ENCODE measurements around the gene FCN2. TPM values are rescaled to one million over a fixed set of nuclear protein-coding genes. Genes with fewer than 3 reads are reported as not detected.

The FCN2 gene
- total and polyA plus RNA-seq, 3 experiments from 2014 or later: not detected

DNA sequence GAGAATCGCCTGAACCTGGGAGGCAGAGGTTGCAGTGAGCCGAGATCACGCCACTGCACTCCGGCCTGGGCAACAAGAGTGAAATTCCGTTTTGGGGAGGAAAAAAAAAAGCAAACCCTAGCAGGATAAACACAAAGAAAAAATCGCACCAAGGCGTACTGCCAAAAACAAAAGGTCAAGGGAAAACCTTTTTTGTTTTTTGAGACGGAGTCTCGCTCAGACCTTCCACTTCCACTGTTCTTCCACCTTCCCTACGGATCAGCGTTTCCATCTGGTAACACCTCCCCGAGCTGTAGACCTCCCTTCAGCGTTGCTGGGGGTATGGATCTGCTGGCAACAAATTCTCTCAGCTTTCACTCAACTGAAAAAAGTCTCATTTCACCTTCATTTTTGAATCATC lies 20.1 kb upstream of the FCN2 start:
- no peaks in the 10 kb centered on the region for H3K36me3 ChIP-seq (ENCODE audit: insufficient read depth, low read length)
- H3K36me3 Mint-ChIP-seq: peaks cover 0 to 6% (median 0%) of the 10 kb centered on the region in 3 donors
- ChIA-PET POLR2A (no interaction called here), CTCF (no interaction called here)
- H3K4me3 Mint-ChIP-seq: no peak overlapping the region
- no peak overlapping the region for H3K4me3 ChIP-seq (ENCODE audit: low read length)
- peak overlapping the region in 1 of 8 donors; percentile 13 for H3K27ac Mint-ChIP-seq
- H3K27me3 ChIP-seq (ENCODE audit: insufficient read depth, low read length, poor library complexity, severe bottlenecking): no peaks in the 10 kb centered on the region
- no peak for DNase-seq
- no peak overlapping the region for H3K27ac ChIP-seq (ENCODE audit: low read depth, low read length)
- peaks cover 11 to 33% of the 10 kb centered on the region in 2 donors for H3K27me3 Mint-ChIP-seq
- H3K9me3 Mint-ChIP-seq: peaks cover 2 to 7% (median 4%) of the 10 kb centered on the region in 5 donors
- H3K4me1 Mint-ChIP-seq: no peaks in the 10 kb centered on the region
- H3K4me1 ChIP-seq (ENCODE audit: insufficient read depth, low read length): no peaks in the 10 kb centered on the region
- H3K9me3 ChIP-seq (ENCODE audit: low read length): no peaks in the 10 kb centered on the region

DNA sequence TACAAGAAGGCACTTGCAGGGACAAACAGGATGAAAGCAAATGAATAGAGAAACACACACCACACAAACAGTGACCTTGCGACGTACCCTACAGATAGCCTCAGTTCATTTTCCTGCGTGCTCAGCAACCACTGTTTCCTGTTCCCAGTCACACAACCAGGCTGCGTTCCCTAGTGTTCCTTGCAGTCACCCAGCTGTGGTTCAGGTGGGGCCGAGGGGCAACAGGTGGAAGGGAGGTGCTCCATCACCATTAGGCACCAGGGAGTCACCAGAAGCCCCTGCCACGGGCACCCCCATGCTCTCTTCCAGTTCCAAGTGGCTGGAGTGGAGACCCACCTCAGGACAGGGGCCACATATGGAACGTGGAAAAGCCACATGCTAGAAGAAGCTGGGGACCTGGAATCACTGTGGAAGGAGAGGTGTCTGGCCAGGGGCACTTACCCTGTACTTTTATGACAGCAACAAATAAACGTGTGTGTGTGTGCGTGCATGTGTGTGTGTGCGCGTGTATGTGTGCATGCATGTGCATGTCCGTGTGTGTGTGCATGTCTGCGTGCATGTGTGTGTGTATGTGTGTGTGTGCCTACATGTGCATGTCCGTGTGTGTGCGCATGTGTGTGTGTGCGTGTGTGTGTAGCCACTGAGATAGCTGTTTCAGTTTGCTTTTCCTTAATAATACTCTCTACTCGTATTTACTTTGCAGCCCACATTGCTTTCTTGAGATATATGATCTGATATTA lies 18.8 kb upstream of the FCN2 start:
- Mint-ChIP-seq H3K27me3 (peaks cover 11 to 24% of the 10 kb centered on the region in 2 donors), H3K4me1 (no peaks in the 10 kb centered on the region), H3K27ac (no peak overlapping the region), H3K36me3 (peaks cover 0 to 6% (median 0%) of the 10 kb centered on the region in 3 donors), H3K9me3 (peaks cover 2 to 7% (median 4%) of the 10 kb centered on the region in 5 donors), H3K4me3 (no peak overlapping the region)
- no peaks in the 10 kb centered on the region for H3K27me3 ChIP-seq (ENCODE audit: insufficient read depth, low read length, poor library complexity, severe bottlenecking)
- ChIA-PET POLR2A (no interaction called here), CTCF (no interaction called here)
- no peaks in the 10 kb centered on the region for H3K36me3 ChIP-seq (ENCODE audit: insufficient read depth, low read length)
- no peak for DNase-seq
- H3K4me1 ChIP-seq (ENCODE audit: insufficient read depth, low read length): no peaks in the 10 kb centered on the region
- H3K4me3 ChIP-seq (ENCODE audit: low read length): no peak overlapping the region
- H3K9me3 ChIP-seq (ENCODE audit: low read length): no peaks in the 10 kb centered on the region
- H3K27ac ChIP-seq (ENCODE audit: low read depth, low read length): no peak overlapping the region

DNA sequence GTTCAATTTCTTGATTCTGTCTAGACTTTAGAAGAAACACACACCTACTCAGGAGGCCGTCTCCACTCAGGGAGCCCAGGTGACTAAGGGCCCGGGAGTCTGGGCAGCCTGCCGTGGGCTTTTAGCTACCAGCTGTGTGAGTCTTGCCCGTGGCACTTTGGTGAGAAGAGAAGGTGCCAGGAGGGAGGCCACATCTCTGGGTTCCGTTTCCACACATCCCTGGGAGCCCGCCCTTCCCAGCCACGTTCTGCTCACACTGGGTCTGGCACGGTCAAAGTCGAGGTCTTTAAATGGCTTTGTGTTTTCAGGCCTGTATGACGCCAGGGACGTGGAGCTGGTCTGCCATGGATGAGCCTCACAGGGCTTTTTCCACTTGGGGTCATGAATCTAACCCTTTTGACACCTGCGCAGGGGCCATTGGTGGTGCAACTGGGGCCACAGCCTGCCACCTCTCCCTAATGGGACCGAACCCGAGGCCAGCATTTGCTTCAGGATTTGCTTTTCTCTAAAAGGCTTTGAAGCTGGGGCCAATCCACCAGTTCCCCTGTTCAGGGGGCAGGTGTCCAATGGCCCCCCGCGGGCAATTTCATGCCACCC lies 17.2 kb upstream of the FCN2 start:
- H3K27ac ChIP-seq (ENCODE audit: low read depth, low read length): no peak overlapping the region
- Mint-ChIP-seq H3K4me3 (no peak overlapping the region), H3K27me3 (peaks cover 7 to 9% of the 10 kb centered on the region in 2 donors), H3K4me1 (no peaks in the 10 kb centered on the region), H3K36me3 (no peaks in the 10 kb centered on the region), H3K9me3 (peaks cover 0 to 4% (median 0%) of the 10 kb centered on the region in 5 donors), H3K27ac (no peak overlapping the region)
- ChIA-PET POLR2A (no interaction called here), CTCF (no interaction called here)
- DNase-seq: no peak
- no peak overlapping the region for H3K4me3 ChIP-seq (ENCODE audit: low read length)
- H3K4me1 ChIP-seq (ENCODE audit: insufficient read depth, low read length): no peaks in the 10 kb centered on the region
- H3K9me3 ChIP-seq (ENCODE audit: low read length): no peaks in the 10 kb centered on the region
- no peaks in the 10 kb centered on the region for H3K27me3 ChIP-seq (ENCODE audit: insufficient read depth, low read length, poor library complexity, severe bottlenecking)
- no peaks in the 10 kb centered on the region for H3K36me3 ChIP-seq (ENCODE audit: insufficient read depth, low read length)

DNA sequence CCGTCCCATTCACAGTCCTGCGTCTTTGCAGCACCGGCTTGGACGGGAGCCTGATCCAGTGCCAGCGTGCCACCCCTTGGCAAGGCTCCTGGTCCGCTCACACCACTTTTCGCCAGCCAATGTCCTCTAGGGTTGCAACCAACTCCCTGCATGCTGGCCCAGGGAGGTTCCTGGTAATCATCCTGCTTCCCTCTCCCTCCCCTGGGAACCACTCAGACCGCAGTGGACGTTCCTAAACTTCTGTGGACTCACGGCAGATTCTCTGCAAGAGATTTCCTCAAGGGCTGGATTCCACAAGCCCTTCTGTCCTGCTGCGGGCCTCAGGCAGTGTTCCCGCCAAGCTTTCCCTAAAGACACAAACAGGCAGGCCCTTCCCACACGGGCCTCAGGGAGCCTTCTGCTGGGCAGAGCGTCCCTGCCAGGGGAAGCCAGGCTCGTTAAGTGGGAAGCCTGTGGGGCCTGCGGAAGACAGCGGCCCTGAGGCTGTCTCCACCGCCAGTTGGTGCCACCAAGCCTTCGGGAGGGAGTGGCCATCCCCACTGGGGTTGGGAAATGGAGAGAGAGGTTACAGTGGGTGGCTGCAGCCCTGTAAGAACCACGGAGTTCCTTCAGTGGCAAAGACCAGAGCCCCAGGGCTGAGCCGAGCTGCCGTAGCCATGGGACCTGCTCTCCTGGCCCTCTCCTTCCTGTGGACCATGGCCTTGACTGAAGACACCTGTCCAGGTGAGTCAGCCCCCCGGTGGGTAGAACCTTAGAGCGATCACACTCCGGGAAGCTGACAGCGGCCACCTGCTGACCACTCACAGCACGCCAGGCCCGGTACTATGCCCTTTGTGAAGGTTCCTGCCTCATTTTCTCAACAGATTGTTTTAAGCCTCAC lies 16.4 kb upstream of the FCN2 start:
- no peak for DNase-seq
- no peaks in the 10 kb centered on the region for H3K36me3 Mint-ChIP-seq
- Histone ChIP-seq H3K36me3 (ENCODE audit: insufficient read depth, low read length) (no peaks in the 10 kb centered on the region), H3K9me3 (ENCODE audit: low read length) (no peaks in the 10 kb centered on the region), H3K4me1 (ENCODE audit: insufficient read depth, low read length) (no peaks in the 10 kb centered on the region), H3K27me3 (ENCODE audit: insufficient read depth, low read length, poor library complexity, severe bottlenecking) (no peaks in the 10 kb centered on the region), H3K27ac (ENCODE audit: low read depth, low read length) (no peak overlapping the region), H3K4me3 (ENCODE audit: low read length) (no peak overlapping the region)
- ChIA-PET POLR2A (no interaction called here), CTCF (no interaction called here)
- H3K27ac Mint-ChIP-seq: no peak overlapping the region
- H3K27me3 Mint-ChIP-seq: peaks cover 3 to 4% of the 10 kb centered on the region in 2 donors
- H3K4me3 Mint-ChIP-seq: no peak overlapping the region
- H3K9me3 Mint-ChIP-seq: peaks cover 0 to 4% (median 0%) of the 10 kb centered on the region in 5 donors
- no peaks in the 10 kb centered on the region for H3K4me1 Mint-ChIP-seq

DNA sequence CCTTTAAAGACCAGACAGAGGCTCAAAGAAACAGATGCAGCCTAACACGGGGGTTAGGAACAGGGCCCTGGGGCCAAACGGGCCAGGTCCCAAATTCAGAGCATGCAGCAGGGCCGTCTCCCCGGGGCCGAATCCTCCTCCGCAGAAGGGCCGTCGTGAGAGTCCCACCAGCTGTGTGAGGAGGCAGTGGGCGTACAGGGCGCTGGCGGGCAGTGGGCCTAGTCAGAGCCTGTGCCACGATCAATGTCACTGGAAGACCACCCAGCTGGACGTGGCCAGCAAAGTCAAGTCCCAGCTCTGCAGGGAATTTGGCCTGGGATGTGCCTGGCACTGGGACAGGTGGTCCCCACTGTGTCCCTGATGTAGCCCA lies 15.8 kb upstream of the FCN2 start:
- Histone ChIP-seq H3K27me3 (ENCODE audit: insufficient read depth, low read length, poor library complexity, severe bottlenecking) (no peaks in the 10 kb centered on the region), H3K9me3 (ENCODE audit: low read length) (no peaks in the 10 kb centered on the region), H3K36me3 (ENCODE audit: insufficient read depth, low read length) (no peaks in the 10 kb centered on the region), H3K27ac (ENCODE audit: low read depth, low read length) (no peak overlapping the region), H3K4me1 (ENCODE audit: insufficient read depth, low read length) (no peaks in the 10 kb centered on the region), H3K4me3 (ENCODE audit: low read length) (no peak overlapping the region)
- no peak overlapping the region for H3K4me3 Mint-ChIP-seq
- H3K27me3 Mint-ChIP-seq: peaks cover 3 to 4% of the 10 kb centered on the region in 2 donors
- ChIA-PET POLR2A (no interaction called here), CTCF (no interaction called here)
- H3K36me3 Mint-ChIP-seq: no peaks in the 10 kb centered on the region
- DNase-seq: no peak
- no peak overlapping the region for H3K27ac Mint-ChIP-seq
- peaks cover 0 to 4% (median 0%) of the 10 kb centered on the region in 5 donors for H3K9me3 Mint-ChIP-seq
- no peaks in the 10 kb centered on the region for H3K4me1 Mint-ChIP-seq

DNA sequence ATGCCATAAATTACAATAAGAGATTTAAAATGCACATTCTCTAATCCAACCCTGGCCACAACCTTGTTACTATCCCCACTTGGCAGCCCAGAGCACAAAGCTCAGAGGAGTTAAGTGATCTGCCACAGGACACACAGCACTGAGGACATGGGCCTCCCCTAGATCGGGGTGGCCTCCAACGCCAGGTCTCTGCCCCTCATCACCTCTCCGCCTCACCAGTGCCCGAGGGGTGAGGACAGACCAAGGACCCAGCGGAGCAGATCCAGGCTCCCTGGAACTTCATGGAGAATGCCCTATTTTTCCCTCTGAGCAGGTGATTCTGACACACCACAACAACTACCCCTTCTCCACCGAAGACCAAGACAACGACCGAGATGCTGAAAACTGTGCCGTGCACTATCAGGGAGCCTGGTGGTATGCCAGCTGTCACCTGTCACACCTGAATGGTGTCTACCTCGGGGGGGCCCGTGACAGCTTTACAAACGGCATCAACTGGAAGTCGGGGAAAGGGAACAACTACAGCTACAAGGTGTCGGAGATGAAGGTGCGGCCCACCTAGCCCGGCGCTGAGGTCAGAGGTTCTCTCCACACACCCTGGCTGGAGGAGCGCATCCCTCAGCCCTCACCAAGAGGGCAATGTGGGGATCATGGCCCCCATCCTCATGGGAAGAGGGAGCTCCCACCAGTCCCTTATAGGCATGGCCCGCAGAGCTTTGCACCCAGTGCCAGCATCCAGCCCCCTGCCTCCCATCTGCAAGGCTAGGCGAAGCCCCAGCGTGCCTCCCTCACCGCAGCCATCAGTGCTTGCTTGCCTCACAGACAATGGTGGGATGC lies 12.5 kb upstream of the FCN2 start:
- no peaks in the 10 kb centered on the region for H3K9me3 Mint-ChIP-seq
- Histone ChIP-seq H3K4me3 (ENCODE audit: low read length) (no peak overlapping the region), H3K9me3 (ENCODE audit: low read length) (no peaks in the 10 kb centered on the region), H3K27me3 (ENCODE audit: insufficient read depth, low read length, poor library complexity, severe bottlenecking) (no peaks in the 10 kb centered on the region), H3K36me3 (ENCODE audit: insufficient read depth, low read length) (no peaks in the 10 kb centered on the region), H3K4me1 (ENCODE audit: insufficient read depth, low read length) (no peaks in the 10 kb centered on the region), H3K27ac (ENCODE audit: low read depth, low read length) (no peak overlapping the region)
- POLR2A ChIA-PET: no interaction called here
- no peaks in the 10 kb centered on the region for H3K36me3 Mint-ChIP-seq
- H3K4me1 Mint-ChIP-seq: no peaks in the 10 kb centered on the region
- DNase-seq: no peak
- CTCF ChIA-PET: no interaction called here
- H3K4me3 Mint-ChIP-seq: no peak overlapping the region
- no peak overlapping the region for H3K27ac Mint-ChIP-seq
- H3K27me3 Mint-ChIP-seq: peaks cover under 1 to 2% of the 10 kb centered on the region in 2 donors

DNA sequence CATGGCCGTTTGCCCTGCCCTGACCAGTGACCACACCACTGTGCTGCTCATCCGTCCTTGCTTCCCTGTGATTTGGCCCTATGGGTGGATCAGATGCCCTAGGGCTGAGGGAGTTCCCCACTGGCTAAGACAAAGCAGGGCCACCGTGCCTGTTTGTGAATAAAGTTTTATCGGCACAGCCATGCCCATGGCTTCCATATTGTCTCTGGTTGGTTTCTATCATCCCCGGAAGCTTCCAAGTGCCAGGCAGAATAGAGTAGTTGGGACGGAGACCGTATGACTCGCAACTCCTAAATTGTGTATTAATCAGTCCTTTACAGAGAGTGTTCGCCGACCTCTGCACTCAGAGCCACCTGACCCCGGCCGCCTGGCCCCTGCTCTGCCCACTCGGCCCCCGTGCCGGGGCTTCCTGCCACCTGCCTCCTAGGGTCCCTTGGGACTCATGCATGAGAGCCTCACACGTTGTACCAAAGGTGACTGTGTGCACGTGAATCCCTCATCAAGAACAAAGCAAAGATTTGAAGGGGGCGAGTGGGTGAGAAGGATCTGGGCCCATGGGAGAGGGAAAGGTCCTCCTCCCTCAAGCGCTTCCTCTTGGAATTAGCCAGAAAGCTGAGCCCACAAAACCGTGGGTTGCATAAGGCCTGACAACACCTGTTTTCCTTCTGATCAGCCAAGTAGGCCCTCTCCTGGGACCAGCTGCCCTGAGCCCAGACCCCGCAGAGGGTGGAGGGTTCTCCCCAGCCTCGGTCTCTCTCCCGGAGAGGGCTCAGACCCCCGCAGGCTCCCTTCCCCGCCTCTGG lies 11.7 kb upstream of the FCN2 start:
- H3K9me3 ChIP-seq (ENCODE audit: low read length): no peaks in the 10 kb centered on the region

More for the DNA sequence above, 11.7 kb upstream of the FCN2 start:
- Histone ChIP-seq H3K4me1 (ENCODE audit: insufficient read depth, low read length) (no peaks in the 10 kb centered on the region), H3K36me3 (ENCODE audit: insufficient read depth, low read length) (no peaks in the 10 kb centered on the region), H3K27ac (ENCODE audit: low read depth, low read length) (no peak overlapping the region), H3K4me3 (ENCODE audit: low read length) (no peak overlapping the region), H3K27me3 (ENCODE audit: insufficient read depth, low read length, poor library complexity, severe bottlenecking) (no peaks in the 10 kb centered on the region)
- H3K36me3 Mint-ChIP-seq: no peaks in the 10 kb centered on the region
- H3K27ac Mint-ChIP-seq: peak overlapping the region in 1 of 8 donors; percentile 30
- H3K4me1 Mint-ChIP-seq: no peaks in the 10 kb centered on the region
- H3K27me3 Mint-ChIP-seq: peaks cover 0 to 2% of the 10 kb centered on the region in 2 donors
- no peak overlapping the region for H3K4me3 Mint-ChIP-seq
- CTCF ChIA-PET: no interaction called here
- no peaks in the 10 kb centered on the region for H3K9me3 Mint-ChIP-seq
- POLR2A ChIA-PET: no interaction called here
- DNase-seq: no peak

All from CD8-positive, alpha-beta memory T cell (primary cell).